CD4-positive, alpha-beta T cell treated with Interferon alpha-2 for 1 hour (primary cell): Measurements from ENCODE around the gene GARIN6.
"Not testable (repeated sequence)": the region's sequence is repeated elsewhere in the genome, so short reads cannot be mapped to it uniquely, and the experiment has no call there.

Experiments used
- DNase-seq, 2 donors: peaks; one replicate each; pipeline ENCODE4 v3.0.0-alpha.2; 2020 to 2022

Gene GARIN6

GRCh38 chr12:99647453-99647852, at the start of gene GARIN6:
TSS of gene GARIN6 (plus strand) at chr12:99647753. CDS start at chr12:99648175, 422 bp downstream.
- no peak for DNase-seq

GRCh38 chr12:99598785-99599184, 48.8 kb upstream of the GARIN6 start:
- no peak for DNase-seq

GRCh38 chr12:99600388-99600787, 47.2 kb upstream of the GARIN6 start:
- no peak for DNase-seq

GRCh38 chr12:99609455-99610181, 37.9 kb upstream of the GARIN6 start:
- DNase-seq: no peak

GRCh38 chr12:99611117-99611516, 36.4 kb upstream of the GARIN6 start:
- no peak for DNase-seq

- DNase-seq: no peak
Measured at GRCh38 chr12:99611599-99611998, 36.0 kb upstream of the GARIN6 start.

- no peak for DNase-seq
Measured at GRCh38 chr12:99618657-99619056, 28.9 kb upstream of the GARIN6 start.

- peak in 1 of 2 donors; percentile 8 for DNase-seq
Measured at GRCh38 chr12:99619389-99620158, 28.0 kb upstream of the GARIN6 start.

- DNase-seq: no peak
Measured at GRCh38 chr12:99620159-99620479, 27.4 kb upstream of the GARIN6 start.

GRCh38 chr12:99624591-99624990, 23.0 kb upstream of the GARIN6 start:
- DNase-seq: not testable (repeated sequence)

GRCh38 chr12:99627459-99627858, 20.1 kb upstream of the GARIN6 start:
- no peak for DNase-seq

GRCh38 chr12:99644629-99645028, 2.9 kb upstream of the GARIN6 start:
- no peak for DNase-seq

- DNase-seq: no peak
Measured at GRCh38 chr12:99648183-99648582, 630 bp downstream of the GARIN6 start.

- DNase-seq: no peak
Measured at GRCh38 chr12:99649551-99649950, 2.0 kb downstream of the GARIN6 start.

GRCh38 chr12:99658671-99659349, 11.3 kb downstream of the GARIN6 start:
- DNase-seq: no peak

GRCh38 chr12:99670635-99671034, 23.1 kb downstream of the GARIN6 start:
- DNase-seq: no peak

GRCh38 chr12:99680276-99680675, 32.7 kb downstream of the GARIN6 start:
- no peak for DNase-seq

GRCh38 chr12:99686142-99686541, 38.6 kb downstream of the GARIN6 start:
- no peak for DNase-seq

GRCh38 chr12:99695050-99695449, 47.5 kb downstream of the GARIN6 start:
- no peak for DNase-seq
